GM13977 (cell line): Measurements from ENCODE around the gene KRT71.
"Not testable (repeated sequence)": the region's sequence is repeated elsewhere in the genome, so short reads cannot be mapped to it uniquely, and the experiment has no call there.

Experiments
- DNase-seq: peaks from one replicate; pipeline ENCODE4 v3.0.0; 2012; ENCODE audit warnings: low spot score
- in situ Hi-C: fragments of 300-500 bp; cut with MboI; formaldehyde crosslinking; loops from one replicate; pipeline ENCODE4 v1.12.0; 2022; ENCODE audit warnings: low sequenced_read_pairs, low pct_unique_long_range_greater_than_20kb, mixed read lengths, inconsistent platforms; ENCODE audit not compliant: unreplicated experiment
- TF ChIP-seq, protein P1 (sequence below): IDR thresholded peaks from 2 replicates; pipeline ENCODE4 v1.5.1; 2012; ENCODE audit warnings: mild to moderate bottlenecking, control low read depth; ENCODE audit not compliant: insufficient read depth; ENCODE audit errors: extremely low read depth, missing control alignments

KRT71 gene

DNA sequence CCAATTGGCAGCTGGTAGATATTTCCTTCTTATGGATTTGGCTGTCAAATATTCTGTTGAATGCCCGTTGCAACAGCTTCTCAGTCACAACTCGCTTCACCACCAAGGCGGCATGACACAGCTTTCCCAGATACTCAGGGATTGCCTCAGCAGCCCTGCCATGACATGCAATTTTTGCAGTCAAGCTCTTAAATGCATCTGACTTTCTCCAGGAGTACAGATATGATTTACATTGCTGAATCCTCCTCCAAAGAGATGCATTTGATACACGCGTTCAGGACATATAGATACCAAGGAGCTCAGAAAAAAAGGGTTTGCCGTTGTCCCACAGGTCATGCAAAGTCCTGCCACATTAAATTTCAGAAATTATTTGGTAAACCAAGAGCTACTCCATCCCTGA lies 39.2 kb downstream of the KRT71 start:
- in situ Hi-C loops, result no loop called here
- TF ChIP-seq, protein P1, sequence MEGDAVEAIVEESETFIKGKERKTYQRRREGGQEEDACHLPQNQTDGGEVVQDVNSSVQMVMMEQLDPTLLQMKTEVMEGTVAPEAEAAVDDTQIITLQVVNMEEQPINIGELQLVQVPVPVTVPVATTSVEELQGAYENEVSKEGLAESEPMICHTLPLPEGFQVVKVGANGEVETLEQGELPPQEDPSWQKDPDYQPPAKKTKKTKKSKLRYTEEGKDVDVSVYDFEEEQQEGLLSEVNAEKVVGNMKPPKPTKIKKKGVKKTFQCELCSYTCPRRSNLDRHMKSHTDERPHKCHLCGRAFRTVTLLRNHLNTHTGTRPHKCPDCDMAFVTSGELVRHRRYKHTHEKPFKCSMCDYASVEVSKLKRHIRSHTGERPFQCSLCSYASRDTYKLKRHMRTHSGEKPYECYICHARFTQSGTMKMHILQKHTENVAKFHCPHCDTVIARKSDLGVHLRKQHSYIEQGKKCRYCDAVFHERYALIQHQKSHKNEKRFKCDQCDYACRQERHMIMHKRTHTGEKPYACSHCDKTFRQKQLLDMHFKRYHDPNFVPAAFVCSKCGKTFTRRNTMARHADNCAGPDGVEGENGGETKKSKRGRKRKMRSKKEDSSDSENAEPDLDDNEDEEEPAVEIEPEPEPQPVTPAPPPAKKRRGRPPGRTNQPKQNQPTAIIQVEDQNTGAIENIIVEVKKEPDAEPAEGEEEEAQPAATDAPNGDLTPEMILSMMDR, result no peak
- DNase-seq, result no peak

DNA sequence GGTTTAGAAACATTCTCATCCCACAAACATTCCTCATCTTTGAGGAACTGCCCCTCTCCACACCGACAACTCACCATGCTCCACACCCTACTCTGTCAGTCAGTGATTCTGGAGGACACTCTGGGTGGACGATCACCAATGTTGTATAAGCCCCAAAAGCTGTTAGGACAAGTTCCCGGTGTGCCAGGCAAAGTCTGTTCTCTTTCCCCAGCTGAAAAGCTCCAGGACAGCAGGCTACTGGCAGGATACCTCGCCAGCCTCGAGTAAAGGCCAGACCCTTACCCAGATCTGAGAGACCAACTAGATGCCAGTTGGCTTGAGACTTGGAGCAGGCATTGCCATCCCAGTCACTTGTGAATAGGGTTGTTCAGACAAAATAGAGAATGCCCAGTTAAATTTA lies 44.7 kb downstream of the KRT71 start:
- in situ Hi-C loops, result no loop called here
- TF ChIP-seq, protein P1, result no peak
- no peak for DNase-seq

DNA sequence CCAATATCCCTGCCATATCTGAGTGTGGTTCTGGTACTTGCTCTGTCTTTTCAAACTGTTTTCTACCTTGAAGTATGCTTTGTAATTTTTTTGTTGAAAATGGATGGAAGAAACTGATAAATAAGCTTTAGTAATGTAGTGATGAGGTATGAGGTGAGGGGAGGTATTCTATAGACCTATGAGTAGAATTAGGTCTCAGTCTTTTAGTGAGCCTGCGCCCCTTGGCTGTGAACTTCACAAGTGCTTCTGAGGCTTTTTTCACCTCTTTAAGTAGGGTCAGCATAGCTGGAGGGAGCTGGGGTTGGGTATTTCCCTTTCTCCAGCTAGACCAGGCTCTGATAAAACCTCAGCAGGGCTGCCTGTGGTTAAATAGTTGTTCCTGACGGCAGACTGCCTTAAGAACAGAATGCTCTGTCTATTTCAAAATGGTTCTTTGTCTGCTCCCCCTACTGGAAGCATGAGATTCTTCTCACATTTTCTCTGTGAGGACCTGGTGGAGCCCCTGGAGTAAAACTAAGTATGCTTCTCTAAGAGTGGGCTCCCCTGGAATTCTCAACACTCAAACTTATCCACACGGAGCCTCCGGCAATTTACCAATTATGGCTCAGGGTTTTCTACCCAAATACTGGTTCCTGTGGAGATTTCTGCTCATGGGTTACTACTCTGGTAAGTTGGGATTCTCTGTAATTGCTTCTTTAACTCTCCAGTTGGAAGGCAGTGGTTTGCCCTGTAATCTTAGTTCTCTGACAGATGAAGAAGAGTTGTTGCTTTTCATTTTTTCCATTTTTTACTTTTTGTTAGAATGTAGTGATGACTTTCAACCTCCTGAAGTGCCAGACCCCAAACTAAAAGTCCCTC lies 45.9 kb downstream of the KRT71 start:
- in situ Hi-C loops, result no loop called here
- DNase-seq, result peak; percentile 38
- TF ChIP-seq, protein P1, result peak; percentile 45

DNA sequence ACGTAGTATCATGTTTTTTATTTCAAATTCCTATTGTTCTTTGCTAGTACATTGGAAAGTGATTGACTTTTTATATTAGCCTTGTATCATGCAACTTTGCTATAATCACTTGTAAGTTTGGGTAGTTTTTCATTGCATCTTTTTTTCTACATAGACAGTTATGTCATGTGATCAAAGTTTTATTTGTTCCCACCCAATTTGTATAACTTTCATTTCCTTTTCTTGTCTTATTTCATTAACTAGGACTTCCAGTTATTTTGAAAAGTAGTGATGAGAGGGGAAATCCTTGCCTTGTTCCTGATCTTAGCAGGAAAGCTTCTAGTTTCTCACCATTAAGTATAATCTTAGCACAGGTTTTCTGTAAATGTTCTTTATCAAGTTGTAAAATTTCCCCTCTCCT lies 50.1 kb downstream of the KRT71 start:
- DNase-seq, result no peak
- TF ChIP-seq, protein P1, result no peak
- in situ Hi-C loops, result no loop called here

DNA sequence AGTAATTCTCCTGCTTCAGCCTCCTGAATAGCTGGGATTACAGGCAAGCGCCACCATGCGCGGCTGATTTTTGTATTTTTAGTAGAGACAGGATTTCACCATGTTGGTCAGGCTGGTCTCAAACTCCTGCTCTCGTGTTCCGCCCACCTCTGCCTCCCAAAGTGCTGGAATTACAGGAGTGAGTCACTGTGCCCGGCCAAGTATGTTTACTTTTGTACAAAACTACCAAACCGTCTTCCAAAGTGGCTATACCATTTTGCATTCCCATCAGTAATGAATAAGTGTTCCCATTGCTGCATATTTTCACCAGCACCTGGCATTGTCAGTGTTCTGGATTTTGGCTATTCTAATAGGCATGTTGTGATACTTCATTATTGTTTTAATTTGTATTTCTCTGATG lies 51.5 kb downstream of the KRT71 start:
- no peak for DNase-seq
- TF ChIP-seq, protein P1, result no peak
- in situ Hi-C loops, result no loop called here

DNA sequence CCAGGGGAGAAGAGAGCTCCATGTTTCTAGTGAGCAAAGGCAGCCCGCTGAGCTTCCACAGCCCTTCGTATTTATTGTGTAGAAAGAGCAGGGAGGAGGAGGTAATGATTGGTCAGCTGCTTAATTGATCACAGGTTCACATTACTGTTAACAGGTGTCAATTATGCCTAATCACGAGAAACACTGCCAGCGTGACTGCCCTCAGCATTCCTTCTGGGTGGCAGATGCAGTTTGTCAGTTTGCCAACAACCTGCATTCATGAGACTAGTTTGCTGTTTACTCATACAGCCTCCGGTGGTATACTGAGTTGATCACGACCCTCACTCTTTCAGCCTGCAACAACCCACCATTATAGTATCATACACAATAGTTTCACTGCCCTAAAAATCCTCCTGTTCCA lies 52.4 kb downstream of the KRT71 start:
- DNase-seq, result not testable (repeated sequence)

DNA sequence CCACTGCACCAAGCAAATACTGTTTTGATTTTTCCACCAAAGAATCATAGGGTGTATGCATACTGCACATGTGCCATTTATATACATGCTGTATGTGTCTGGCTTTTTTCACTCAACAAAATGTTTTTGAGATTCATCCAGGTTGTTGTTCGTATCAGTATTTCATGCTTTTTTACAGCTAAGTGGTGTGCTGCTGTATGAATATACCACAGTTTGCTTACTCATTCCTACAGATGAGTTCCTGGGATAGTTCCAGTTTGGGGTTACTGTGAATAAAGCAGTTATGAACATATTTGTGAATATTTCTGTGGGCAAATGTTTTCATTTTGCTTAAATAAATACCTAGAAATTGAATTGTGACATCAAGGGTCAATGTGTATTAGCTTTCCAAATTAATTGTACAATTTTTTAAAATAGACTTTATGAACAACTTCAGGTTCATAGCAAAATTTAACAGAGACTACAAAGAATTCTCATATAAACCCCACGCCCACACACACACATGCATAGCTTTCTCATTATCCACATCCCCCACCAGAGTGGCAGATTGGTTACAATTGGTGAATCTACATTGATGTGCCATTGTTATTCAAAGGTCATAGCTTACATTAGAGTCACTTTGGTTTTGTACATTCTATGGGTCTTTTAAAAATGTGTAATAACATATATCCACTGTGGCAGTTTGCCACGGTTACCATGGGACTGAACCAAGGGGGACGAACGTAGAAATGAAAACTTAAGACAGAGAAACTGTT lies 53.0 kb downstream of the KRT71 start:
- in situ Hi-C loops, result no loop called here
- TF ChIP-seq, protein P1, result no peak
- no peak for DNase-seq

More for the DNA sequence above, 52.4 kb downstream of the KRT71 start:
- in situ Hi-C loops, result not testable (repeated sequence)
